ENCODE measurements around the gene DOK7. TPM values are rescaled to one million over a fixed set of nuclear protein-coding genes. Genes with fewer than 3 reads are reported as not detected.

Gene DOK7
- total RNA-seq, 1 donor from 2014 or later, result not detected

DNA sequence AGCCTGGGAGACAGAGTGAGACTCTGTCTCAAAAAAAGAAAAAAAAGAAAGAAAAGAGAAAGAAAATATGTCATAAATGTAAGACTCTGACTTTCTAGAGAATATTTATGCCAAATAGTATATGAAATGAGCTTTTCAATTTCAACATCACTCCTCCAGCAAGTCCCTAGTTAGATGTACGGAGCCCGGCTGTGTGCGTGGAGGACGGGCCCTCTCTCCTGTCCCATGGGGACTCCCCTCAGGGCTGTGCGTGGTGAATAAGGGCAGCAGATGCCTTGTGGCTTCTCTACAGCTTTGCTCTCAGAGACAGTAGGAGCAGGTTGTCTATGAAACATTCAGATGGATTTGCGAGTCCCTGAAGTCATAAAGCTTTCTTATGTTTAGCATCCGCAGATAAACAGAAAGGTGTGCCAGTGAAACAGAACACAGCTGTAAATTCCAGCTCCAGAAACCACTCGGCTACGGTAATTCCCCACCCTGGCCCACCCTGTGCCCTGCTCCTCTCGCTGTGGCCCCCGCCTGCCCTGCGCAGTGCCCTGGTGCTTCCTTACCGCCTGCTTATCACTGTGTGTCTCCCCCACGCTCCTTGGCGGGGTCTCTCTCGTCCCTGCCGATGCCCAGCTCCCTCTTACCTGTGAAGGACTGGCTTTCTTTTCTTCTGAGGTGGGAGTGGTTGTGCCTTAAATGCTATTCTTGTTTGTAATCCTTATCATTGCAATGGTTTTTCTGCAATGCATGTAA, 35.2 kb upstream of the DOK7 start:
- DNase-seq, result no peak

DNA sequence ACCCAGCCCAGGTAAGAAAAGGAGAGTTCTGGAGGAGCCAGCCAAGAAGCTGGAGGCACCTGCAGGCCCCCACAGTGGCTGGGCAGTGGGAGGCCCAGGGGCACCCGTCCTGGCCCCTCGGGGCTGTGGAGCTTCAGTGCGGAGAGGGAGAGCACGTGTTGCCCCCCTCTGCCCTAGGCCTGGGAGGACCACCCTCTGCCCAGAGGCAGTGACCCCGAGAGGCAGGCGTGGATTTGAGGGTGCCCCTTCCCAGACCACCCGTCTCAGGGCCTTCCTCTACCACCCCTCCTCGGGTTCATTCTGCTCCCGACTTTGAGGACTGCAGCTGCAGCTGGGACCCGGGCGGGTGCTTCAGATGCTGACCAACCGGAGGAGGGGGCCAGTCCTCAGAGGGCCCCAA, 33.5 kb upstream of the DOK7 start:
- DNase-seq, result no peak

DNA sequence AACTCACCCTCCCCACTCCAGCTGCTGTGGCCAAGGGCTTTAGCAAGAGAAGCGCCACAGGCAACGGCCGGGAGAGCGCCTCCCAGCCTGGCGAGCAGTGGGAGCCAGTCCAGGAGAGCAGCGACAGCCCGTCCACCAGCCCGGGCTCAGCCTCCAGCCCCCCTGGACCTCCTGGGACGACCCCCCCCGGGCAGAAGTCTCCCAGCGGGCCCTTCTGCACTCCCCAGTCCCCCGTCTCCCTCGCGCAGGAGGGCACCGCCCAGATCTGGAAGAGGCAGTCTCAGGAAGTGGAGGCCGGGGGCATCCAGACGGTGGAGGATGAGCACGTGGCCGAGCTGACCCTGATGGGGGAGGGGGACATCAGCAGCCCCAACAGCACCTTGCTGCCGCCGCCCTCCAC, 32.6 kb upstream of the DOK7 start:
- DNase-seq, result no peak

DNA sequence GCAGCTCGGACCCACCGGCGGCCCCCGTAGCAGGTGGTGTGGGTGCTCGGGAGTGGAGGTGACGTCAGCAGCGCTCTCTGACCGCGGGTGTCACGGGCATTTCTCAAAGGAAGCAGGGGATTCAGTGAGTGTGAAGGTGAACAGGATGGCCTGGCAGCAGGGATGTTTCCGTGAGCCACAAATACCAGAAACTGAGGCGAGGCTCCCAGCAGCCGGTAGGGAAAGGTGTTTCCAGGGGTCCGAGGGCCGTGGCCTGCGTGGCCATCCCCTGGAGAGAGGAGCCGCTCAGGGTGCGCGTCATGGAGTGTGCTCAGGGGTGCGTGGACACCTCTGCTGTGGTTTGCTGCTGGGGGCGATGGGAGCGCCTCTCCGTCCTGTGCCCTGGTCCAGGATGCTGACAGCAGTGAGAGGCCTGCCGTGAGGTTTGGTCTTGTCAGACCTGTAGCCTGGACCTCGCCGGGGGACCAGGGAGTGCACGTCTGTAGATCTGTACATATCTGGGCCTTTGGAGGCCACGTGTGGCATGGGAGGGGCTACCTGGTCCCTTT, 31.6 kb upstream of the DOK7 start:
- DNase-seq, result no peak

DNA sequence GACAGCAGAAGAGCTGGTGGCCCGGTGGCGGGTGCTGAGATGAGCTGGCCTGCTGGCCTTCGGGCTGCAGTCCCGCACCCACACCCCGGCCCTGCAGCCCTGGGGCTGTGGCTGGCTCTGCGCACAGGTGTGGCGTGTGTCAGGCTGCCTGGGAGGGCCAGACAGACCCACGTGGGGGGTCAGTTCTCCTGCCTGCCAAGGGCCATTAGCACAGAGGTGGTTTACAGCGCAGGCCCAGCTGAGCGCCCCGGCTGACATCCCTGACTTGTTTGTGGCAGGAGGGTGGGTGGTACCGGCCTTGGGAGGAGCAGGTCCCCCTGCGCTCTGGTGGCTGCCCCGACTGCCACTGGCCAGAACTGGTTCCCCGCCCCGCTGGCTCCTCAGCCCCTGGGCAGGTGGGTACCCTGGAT, 30.7 kb upstream of the DOK7 start:
- no peak for DNase-seq

DNA sequence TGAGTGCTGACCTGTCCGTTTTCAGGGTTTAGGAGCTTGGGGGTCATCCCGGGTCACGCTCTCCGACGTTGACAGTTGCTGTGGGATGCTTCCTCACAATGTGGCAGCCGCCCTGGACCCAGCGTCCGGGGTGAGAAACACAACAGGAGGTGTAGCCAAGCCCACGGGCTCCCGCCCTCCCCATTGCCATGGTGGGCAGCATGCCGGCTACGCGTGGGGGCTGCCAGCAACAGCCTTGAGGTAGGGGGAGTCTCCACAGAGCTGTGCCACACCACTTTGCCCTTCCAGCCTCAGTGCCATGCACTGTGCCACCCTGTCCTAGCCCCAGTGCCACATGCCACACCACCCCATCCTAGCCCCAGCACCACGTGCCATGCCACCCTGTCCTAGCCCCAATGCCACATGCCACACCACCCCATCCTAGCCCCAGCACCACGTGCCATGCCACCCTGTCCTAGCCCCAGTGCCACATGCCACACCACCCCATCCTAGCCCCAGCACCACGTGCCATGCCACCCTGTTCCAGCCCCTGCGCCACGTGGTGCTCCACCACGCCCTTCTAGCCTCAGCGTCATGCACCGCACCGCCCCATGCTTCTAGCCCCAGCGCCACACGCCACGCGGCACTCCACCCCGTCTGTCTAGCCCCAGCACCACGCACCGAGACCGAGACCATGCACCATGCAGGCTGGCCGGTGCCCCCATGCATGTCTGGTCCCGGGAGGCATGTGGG, 29.8 kb upstream of the DOK7 start:
- DNase-seq, result no peak

DNA sequence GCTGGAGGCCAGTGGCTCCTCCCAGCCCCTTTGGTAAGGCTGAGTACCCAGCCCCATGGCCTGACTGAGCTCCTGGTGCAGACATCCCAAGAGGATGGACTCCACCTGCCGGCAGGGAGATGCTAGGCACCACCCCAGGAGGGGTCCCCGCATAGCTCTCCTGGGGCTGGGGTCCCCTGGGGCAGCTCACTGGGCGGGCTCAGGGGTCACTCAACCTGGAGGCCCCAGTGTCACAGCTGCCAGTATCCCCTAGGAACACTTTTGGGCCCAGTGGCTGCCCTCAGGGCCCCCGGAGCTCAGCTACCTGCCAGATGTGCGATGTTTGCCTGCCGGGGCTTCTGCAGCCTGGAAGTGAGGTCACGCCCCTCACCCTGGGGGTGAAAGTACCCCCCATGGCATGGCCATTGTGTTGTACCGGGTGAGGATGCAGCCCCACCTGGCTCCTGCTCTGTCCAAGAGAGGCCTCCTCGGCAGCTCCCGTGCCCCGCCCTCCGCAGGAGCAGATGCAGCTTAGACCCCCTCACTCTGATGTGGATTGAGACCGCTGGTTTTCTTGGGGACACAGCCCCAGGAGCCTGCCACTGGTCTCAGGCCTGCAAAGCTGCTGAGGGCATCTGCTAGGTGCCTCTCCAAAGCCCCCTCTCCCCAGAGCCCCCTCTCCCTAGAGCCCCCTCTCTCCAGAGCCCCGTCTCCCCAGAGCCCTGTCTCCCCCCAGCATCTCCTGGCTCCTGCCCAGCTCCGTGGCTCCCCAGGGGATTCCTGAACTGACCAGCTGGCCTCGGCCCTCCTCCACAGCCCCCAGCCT, 28.0 kb upstream of the DOK7 start:
- DNase-seq, result no peak

DNA sequence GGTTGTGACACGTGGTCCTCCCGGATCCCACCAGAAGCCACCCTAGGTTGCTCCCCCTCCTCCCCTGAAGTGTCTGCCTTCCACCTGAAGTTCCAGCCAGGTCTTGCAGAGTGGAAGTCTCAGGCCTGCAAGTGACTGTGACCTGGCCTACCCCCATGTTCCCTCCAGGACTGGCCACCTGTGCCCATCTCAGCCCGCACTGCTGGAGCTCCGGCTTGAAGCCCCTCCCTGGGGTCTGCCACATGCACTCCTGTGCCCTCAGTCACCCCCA, 27.5 kb upstream of the DOK7 start:
- DNase-seq, result no peak

DNA sequence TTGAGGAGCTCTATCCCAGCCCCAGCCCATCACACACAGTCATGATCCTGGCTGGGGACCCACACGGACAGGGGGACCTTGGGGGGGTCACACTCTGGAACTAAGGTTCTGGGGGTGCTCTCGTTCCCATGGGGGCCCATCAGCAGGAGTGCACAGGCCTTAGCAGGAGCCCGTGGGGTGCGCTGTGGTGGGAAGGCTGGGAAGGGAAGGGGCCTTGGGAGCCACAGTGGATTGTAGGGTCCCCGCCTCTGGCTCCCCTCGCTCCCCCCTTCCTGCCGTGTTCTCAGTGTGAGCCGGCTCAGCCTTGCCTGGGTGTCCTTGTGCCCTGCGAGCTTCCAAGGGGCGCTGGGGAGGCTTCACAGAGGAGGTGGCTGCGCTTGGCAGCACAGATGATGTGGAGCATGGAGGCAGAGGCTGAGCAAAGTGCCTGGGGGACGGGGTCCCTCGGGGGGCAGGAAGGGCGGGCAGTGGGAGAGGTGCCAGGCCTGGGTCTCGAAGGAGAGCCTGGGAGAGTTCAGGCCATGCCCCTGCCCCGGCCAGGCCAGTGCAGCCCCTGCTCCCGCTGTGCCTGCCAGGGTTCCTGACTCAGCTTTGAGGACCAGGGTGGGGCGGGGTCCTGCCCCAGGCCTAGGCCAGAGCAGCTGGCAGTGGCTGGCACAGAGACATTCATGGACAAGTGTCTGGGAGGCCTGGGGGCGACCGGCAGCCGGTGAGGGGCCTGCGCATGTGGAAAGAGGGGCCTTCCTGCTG, 26.9 kb upstream of the DOK7 start:
- no peak for DNase-seq

DNA sequence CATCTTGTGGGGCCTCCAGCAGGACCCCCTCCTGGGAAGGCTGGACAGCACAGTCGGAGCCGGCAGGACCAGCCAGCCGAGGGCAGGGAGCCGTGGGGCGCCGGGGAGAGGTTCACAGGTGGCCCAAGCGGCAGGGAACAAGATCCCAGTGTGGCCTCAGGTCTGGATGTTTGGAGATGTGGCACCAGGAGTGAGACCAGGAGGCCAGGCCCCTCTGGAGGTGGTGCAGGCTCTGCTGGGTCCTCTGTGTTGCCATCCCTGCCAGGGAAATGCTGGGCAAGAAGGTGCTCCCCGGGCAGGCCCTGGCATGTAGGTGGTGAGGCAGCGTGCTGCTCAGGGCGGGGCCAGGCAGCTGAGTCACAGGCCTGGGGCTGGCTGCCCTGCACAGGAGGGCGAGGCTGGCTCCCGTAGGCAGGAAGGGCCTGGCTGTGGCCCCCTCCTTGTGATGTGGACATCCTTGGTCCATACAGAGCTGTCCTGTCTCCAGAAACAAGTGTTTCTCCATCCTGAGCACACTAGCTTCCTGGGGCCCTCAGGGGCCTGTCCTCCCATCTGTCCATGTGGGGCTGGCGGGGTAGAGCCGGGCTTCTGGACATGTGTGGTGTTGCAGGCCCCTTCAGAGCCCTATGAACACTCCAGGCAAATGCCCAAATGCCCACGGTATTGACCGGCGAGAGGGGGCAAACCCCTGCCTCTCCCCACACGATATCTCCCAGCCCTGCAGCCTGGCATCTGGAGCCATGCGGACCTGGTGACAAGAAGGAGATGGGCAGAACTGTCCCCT, 26.1 kb upstream of the DOK7 start:
- no peak for DNase-seq

DNA sequence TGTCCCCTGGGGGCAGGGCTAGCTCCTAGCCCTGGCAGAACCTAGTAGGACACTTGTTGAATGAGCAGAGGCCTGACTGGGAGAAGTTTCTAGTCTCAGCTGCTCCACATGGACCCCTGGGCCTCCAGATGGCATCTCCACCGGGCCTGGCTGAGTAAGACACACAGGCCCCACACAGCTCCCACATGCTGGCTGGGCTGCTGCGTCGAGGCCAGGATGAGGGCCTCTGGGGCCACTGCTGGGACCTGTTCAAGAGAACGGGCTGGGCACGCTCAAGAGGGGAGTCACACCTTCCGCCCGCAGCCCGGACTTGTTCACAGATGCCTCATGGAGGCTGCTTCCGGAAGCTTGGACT, 25.5 kb upstream of the DOK7 start:
- DNase-seq, result no peak

DNA sequence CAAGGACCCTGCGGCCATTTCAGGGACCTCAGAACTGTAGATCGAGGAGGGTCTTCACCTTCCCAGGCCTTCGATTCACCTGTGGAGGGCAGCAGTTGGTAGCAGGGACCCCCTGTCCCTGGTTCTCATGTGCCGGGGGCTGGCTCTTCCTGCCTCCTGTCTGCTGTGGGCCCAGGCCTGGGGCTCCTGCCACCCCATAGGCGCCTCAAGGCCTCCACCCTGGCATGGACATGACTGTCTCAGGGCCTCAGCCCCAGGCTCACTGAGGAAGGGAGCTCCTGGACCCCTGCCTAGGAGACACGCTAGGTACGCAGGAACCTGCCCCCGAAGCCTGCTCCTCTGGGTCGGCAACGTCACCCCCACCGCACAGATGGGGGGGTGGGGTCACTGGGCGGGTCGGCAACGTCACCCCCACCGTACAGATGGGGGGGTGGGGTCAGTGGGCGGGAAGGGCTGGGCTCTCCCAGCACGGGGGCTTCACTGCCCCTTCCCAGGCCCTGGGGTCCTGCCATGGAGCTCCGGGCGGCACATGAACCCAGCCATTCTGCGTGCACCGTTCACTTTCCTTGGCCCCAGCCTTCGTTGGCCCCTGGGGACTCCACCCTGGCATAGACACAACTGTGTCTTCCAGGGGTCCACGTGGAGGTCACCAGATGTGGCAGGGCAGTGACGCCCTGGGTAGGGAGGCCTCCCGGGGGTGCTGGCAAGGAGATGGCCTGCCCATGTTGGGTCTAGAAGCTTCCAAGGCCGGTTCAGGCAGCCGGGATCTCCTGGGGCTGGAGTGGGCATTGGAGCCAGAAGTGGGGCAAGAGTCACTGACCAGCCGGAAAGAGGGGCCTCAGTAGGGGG, 24.9 kb upstream of the DOK7 start:
- DNase-seq, result no peak

DNA sequence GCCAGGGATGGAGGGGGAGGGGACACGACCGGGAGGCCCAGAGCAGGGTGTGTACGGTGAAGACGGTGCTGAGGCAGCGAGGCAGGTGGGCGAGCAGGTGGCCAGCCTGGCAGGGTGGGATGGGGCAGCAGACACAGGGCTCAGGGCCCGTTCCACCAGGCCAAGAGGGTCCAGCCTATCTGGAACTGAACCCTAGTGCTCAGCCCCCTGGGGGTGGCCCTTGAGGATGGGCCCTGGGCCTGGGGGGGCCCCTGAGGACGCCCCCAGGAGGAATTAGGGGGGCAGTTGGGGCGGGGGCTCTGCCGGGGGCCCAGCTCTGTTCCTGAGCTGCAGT, 24.3 kb upstream of the DOK7 start:
- DNase-seq, result no peak

DNA sequence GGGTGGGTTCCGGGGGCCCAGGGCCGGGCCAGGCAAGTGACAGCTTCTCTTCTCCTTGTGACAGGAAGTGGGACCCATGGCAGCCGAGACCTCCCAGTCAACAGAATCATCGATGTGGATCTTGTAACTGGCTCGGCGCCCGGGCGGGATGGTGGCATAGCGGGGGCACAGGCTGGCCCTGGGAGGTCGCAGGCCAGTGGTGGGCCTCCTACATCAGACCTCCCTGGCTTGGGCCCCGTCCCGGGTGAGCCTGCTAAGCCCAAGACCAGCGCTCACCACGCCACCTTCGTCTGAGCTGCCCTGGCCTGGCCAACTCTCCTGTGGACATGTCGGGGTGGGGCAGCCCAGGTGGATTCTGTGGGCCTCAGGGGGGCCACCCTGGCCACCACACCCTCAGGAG, 23.7 kb upstream of the DOK7 start:
- DNase-seq, result no peak

DNA sequence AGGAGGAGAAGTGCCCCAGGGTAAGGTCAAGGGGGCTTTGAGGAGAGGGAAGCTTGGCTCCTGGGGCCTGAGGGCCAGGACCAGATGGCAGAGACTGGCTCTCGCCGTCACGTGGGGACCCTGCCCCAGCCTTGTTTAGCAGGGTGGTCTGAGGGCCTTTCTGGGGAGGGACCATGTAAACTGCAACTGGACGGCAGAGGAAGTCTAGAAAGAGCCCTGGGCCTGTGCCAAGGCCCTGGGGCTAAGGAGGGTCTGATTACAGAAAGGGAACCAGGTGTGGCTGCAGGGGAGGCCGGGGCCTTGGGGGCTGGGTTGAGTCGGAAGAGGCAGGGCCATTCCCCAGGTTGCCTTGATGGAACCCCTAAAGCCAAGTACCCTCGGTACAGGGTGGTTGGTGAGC, 23.1 kb upstream of the DOK7 start:
- no peak for DNase-seq

DNA sequence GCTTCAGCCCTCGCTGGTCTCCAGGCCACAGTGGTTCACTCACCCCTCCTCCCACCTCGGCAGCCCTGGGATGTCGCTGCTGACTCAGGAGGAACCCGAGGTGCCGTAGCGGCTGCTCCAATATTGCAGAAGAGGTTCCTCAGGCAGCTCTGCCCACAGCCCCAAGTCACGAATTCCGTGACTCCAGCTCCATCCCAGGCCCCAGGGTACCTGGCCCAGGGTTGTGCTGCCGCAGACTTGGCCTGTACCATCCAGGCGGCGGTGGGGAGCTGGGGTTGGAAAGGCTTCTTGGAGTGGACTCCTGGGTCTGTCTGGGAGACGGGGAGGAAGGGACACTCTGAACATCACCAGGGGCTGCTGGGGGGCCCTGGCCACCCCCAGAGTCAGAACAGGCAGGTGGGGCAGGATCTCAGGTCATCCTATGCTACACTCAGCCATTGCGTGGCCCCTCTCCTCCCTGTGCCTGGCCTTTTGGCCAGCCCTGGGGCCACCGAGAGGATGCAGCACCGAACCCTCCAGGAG, 22.1 kb upstream of the DOK7 start:
- no peak for DNase-seq

DNA sequence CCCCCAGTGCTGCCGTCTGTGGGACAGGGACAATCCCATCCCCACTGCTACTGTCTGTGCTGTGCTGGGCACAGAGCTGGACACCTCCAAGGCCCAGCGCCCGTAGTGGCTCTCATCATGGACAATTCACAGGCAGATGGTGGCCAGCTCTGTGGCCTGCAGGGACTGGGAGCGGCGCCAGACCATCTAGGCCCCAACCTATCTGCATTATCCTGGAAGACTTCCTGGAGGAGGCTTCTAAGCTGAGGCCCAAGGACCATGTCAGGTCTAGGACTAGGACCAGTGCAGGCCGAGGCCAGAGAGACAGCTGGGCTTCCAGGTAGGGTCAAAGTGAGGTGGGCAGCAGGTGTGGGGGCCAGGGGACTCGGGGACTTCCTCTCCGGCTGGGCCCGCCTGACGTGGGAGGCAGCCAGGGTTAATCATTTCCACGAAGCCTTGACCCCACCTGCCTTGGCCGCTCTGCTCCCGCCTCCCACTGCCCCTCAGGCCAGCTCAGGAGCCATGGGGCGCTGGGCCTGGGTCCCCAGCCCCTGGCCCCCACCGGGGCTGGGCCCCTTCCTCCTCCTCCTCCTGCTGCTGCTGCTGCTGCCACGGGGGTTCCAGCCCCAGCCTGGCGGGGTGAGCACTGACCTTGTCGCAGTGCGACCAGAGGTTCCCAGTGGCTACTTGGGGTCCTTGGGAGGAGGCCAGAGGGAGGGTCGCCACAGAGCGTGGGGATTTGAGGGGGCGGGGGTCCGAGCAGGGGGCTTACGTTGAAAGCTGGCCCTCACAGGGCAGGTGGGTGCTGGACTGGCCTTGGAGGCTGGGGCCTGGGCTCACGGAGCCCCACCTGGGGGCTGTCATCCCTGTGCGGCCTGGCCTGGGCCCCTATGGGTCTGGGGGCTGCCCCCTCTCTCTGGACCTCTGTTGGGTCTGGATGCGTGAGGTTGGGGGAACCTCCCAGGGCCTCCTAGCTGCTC, 21.3 kb upstream of the DOK7 start, which contains the start of gene HGFAC:
TSS of gene HGFAC (plus strand) at position 468 of the 959 bp plus-strand sequence. CDS start at position 502, 34 bp downstream.
- DNase-seq, result no peak

DNA sequence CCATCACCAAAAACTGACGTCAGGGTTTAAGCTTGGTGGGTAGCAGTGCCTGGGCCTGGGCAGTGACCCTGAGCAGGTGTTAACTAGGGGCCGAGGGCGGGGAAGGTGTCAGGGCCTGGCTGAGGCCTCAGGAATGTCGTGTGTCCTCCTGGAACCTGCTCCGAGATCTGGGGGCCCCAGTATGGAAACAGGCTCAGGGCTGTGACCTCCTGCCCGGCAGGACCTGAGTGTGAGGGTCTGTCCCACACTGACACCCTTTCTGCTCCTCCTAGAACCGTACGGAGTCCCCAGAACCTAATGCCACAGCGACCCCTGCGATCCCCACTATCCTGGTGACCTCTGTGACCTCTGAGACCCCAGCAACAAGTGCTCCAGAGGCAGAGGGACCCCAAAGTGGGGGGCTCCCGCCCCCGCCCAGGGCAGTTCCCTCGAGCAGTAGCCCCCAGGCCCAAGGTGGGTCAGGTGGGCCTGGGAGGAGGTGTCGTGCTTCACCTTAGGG, 20.6 kb upstream of the DOK7 start:
- DNase-seq, result no peak
